ENCODE results near the gene NFU1.
"Not testable (repeated sequence)": the region's sequence is repeated elsewhere in the genome, so short reads cannot be mapped to it uniquely, and the experiment has no call there.

The NFU1 gene

GRCh38 chr2:69450735-69451416 lies 13.6 kb upstream of the NFU1 start:
- Histone ChIP-seq H3K9me3 (ENCODE audit: severe bottlenecking) (no peaks in the 10 kb centered on the region), H3K27me3 (ENCODE audit: insufficient read depth, low read depth, severe bottlenecking) (no peaks in the 10 kb centered on the region), H3K4me3 (ENCODE audit: low read depth, low read length) (no peak overlapping the region), H3K27ac (no peak overlapping the region), H3K36me3 (no peaks in the 10 kb centered on the region)
- no peak for TF ChIP-seq CTCF (IDR thresholded peaks at IDR 0.05; ENCODE audit: low read depth, low read length)
- no peak for DNase-seq

- no peaks in the 10 kb centered on the region for H3K27me3 ChIP-seq (ENCODE audit: insufficient read depth, low read depth, severe bottlenecking)
- no peak for DNase-seq
- H3K4me3 ChIP-seq (ENCODE audit: low read depth, low read length) = no peak overlapping the region
- H3K9me3 ChIP-seq (ENCODE audit: severe bottlenecking) = no peaks in the 10 kb centered on the region
- no peak overlapping the region for H3K27ac ChIP-seq
- H3K36me3 ChIP-seq = no peaks in the 10 kb centered on the region
- no peak for TF ChIP-seq CTCF (IDR thresholded peaks at IDR 0.05; ENCODE audit: low read depth, low read length)
Observed at GRCh38 chr2:69449906-69450305, 12.7 kb upstream of the NFU1 start.

GRCh38 chr2:69443673-69444072 lies 6.4 kb upstream of the NFU1 start:
- H3K4me3 ChIP-seq (ENCODE audit: low read depth, low read length); H3K36me3 ChIP-seq; DNase-seq; H3K9me3 ChIP-seq (ENCODE audit: severe bottlenecking); H3K27ac ChIP-seq; H3K27me3 ChIP-seq (ENCODE audit: insufficient read depth, low read depth, severe bottlenecking): not testable (repeated sequence)

- not testable (repeated sequence) for H3K36me3 ChIP-seq; H3K4me3 ChIP-seq (ENCODE audit: low read depth, low read length); H3K9me3 ChIP-seq (ENCODE audit: severe bottlenecking); H3K27ac ChIP-seq; DNase-seq; H3K27me3 ChIP-seq (ENCODE audit: insufficient read depth, low read depth, severe bottlenecking)
Observed at GRCh38 chr2:69439499-69439898, 2.3 kb upstream of the NFU1 start.

- Histone ChIP-seq H3K27ac (no peak overlapping the region), H3K9me3 (ENCODE audit: severe bottlenecking) (no peaks in the 10 kb centered on the region), H3K36me3 (peaks cover 3% of the 10 kb centered on the region), H3K4me3 (ENCODE audit: low read depth, low read length) (no peak overlapping the region), H3K27me3 (ENCODE audit: insufficient read depth, low read depth, severe bottlenecking) (no peaks in the 10 kb centered on the region)
- TF ChIP-seq CTCF (IDR thresholded peaks at IDR 0.05; ENCODE audit: low read depth, low read length) = no peak
- no peak for DNase-seq
Observed at GRCh38 chr2:69438580-69438979, 1.3 kb upstream of the NFU1 start.

- Histone ChIP-seq H3K4me3 (ENCODE audit: low read depth, low read length) (peak overlapping the region; percentile 71), H3K9me3 (ENCODE audit: severe bottlenecking) (no peaks in the 10 kb centered on the region), H3K27me3 (ENCODE audit: insufficient read depth, low read depth, severe bottlenecking) (no peaks in the 10 kb centered on the region), H3K36me3 (peaks cover 3% of the 10 kb centered on the region), H3K27ac (peak overlapping the region; percentile 93)
- TF ChIP-seq CTCF (IDR thresholded peaks at IDR 0.05; ENCODE audit: low read depth, low read length) = no peak
- DNase-seq = no peak
Observed at GRCh38 chr2:69437751-69438154, 518 bp upstream of the NFU1 start.

GRCh38 chr2:69436596-69436937 lies 668 bp downstream of the NFU1 start:
- Histone ChIP-seq H3K36me3 (peaks cover 5% of the 10 kb centered on the region), H3K9me3 (ENCODE audit: severe bottlenecking) (no peaks in the 10 kb centered on the region), H3K4me3 (ENCODE audit: low read depth, low read length) (peak overlapping the region; percentile 71), H3K27ac (peak overlapping the region; percentile 93), H3K27me3 (ENCODE audit: insufficient read depth, low read depth, severe bottlenecking) (no peaks in the 10 kb centered on the region)
- no peak for DNase-seq
- no peak for TF ChIP-seq CTCF (IDR thresholded peaks at IDR 0.05; ENCODE audit: low read depth, low read length)

Measured in WERI-Rb-1 (cell line).